Measurements from ENCODE around the gene UBB.
"Not testable (repeated sequence)": the region's sequence is repeated elsewhere in the genome, so short reads cannot be mapped to it uniquely, and the experiment has no call there.

The UBB gene

GRCh38 chr17:16377941-16378341 lies 3.0 kb upstream of the UBB start:
- DNase-seq (ENCODE audit: low read depth), result peak; percentile 59

GRCh38 chr17:16378636-16379282 lies 2.1 kb upstream of the UBB start:
- peak; percentile 47 for DNase-seq (ENCODE audit: low read depth)

- DNase-seq (ENCODE audit: low read depth), result no peak
These were observed 1.2 kb upstream of the UBB start for GRCh38 chr17:16379654-16380053.

- DNase-seq (ENCODE audit: low read depth), result peak; percentile 38
These were observed 567 bp downstream of the UBB start for GRCh38 chr17:16381496-16381820.

- DNase-seq (ENCODE audit: low read depth), result no peak
These were observed 2.3 kb downstream of the UBB start for GRCh38 chr17:16383216-16383615.

GRCh38 chr17:16383772-16384287 lies 2.9 kb downstream of the UBB start:
- no peak for DNase-seq (ENCODE audit: low read depth)

- DNase-seq (ENCODE audit: low read depth), result no peak
These were observed 3.7 kb downstream of the UBB start for GRCh38 chr17:16384557-16384956.

GRCh38 chr17:16386126-16386507 lies 5.2 kb downstream of the UBB start:
- not testable (repeated sequence) for DNase-seq (ENCODE audit: low read depth)

- no peak for DNase-seq (ENCODE audit: low read depth)
These were observed 10.6 kb downstream of the UBB start for GRCh38 chr17:16391451-16391850.

- DNase-seq (ENCODE audit: low read depth), result not testable (repeated sequence)
These were observed 11.6 kb downstream of the UBB start for GRCh38 chr17:16392491-16392890.

- not testable (repeated sequence) for DNase-seq (ENCODE audit: low read depth)
These were observed 15.0 kb downstream of the UBB start for GRCh38 chr17:16395887-16396286.

GRCh38 chr17:16396693-16397092 lies 15.8 kb downstream of the UBB start:
- not testable (repeated sequence) for DNase-seq (ENCODE audit: low read depth)

GRCh38 chr17:16398270-16399267 lies 17.7 kb downstream of the UBB start:
- peak; percentile 77 for DNase-seq (ENCODE audit: low read depth)

- not testable (repeated sequence) for DNase-seq (ENCODE audit: low read depth)
These were observed 23.0 kb downstream of the UBB start for GRCh38 chr17:16403847-16404246.

GRCh38 chr17:16406742-16407674 lies 26.1 kb downstream of the UBB start:
- DNase-seq (ENCODE audit: low read depth), result no peak

- DNase-seq (ENCODE audit: low read depth), result peak; percentile 39
These were observed 27.2 kb downstream of the UBB start for GRCh38 chr17:16407911-16408588.

- no peak for DNase-seq (ENCODE audit: low read depth)
These were observed 34.4 kb downstream of the UBB start, which contains the start of gene TRPV2 for GRCh38 chr17:16415031-16415924. Gene TRPV2 (plus strand): TSS chr17:16415571. CDS start chr17:16417669, 2,098 bp downstream.

- no peak for DNase-seq (ENCODE audit: low read depth)
These were observed 36.5 kb downstream of the UBB start for GRCh38 chr17:16417399-16417798.

GRCh38 chr17:16417896-16418684 lies 37.2 kb downstream of the UBB start:
- peak; percentile 41 for DNase-seq (ENCODE audit: low read depth)

Data from amniotic epithelial cell (primary cell).